Omental fat pad (tissue), 4 donors: ENCODE results near the gene WDR17. TPM values are rescaled to one million over a fixed set of nuclear protein-coding genes. Genes with fewer than 3 reads are reported as not detected.

Experiments used
- ATAC-seq: fragments of 150-250 bp; one replicate; pipeline ENCODE4 v1.9.1; 2016; ENCODE audit warnings: mild to moderate bottlenecking, moderate library complexity; ENCODE audit not compliant: low FRiP score
- DNase-seq: peaks from one replicate; pipeline ENCODE4 v3.0.0-alpha.2; 2019; ENCODE audit warnings: low spot score
- total RNA-seq, 4 donors: library from RNA; depleted of rRNA; stranded (reverse); fragments of >200 nt; gene quantifications; one replicate each; pipeline ENCODE4 v1.1.0, GENCODE V29; 2016
- TF ChIP-seq, protein P1 (sequence below), 3 donors: fragments of 450-650 bp; IDR thresholded peaks; one replicate each; pipeline ENCODE4 v1.5.1; 2016 to 2017; ENCODE audit warnings: antibody characterized with exemption in 3 of 3, mild to moderate bottlenecking in 3 of 3, moderate library complexity in 2 of 3

The WDR17 gene
- total RNA-seq, 4 donors from 2014 or later = 0.84 to 3.6 (median 3.3) TPM

DNA sequence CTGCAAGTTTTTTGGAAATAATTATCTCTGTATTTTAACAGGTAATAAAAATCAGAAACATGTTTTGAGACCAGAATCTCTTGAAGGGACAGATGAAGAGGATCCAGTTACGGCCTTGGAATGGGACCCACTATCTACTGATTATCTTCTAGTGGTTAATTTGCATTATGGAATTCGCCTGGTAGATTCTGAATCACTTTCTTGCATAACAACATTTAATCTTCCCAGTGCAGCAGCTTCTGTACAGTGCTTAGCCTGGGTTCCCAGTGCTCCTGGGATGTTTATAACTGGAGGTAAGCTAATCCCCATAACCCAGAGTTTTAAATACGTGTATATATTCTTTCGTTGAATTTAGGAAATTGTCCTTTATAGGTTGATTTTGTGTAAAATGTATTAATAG is 59.4 kb downstream of the WDR17 start:
- TF ChIP-seq, protein P1, sequence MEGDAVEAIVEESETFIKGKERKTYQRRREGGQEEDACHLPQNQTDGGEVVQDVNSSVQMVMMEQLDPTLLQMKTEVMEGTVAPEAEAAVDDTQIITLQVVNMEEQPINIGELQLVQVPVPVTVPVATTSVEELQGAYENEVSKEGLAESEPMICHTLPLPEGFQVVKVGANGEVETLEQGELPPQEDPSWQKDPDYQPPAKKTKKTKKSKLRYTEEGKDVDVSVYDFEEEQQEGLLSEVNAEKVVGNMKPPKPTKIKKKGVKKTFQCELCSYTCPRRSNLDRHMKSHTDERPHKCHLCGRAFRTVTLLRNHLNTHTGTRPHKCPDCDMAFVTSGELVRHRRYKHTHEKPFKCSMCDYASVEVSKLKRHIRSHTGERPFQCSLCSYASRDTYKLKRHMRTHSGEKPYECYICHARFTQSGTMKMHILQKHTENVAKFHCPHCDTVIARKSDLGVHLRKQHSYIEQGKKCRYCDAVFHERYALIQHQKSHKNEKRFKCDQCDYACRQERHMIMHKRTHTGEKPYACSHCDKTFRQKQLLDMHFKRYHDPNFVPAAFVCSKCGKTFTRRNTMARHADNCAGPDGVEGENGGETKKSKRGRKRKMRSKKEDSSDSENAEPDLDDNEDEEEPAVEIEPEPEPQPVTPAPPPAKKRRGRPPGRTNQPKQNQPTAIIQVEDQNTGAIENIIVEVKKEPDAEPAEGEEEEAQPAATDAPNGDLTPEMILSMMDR (IDR thresholded peaks at IDR 0.05) = no peak
- DNase-seq = no peak
- no peak for ATAC-seq

DNA sequence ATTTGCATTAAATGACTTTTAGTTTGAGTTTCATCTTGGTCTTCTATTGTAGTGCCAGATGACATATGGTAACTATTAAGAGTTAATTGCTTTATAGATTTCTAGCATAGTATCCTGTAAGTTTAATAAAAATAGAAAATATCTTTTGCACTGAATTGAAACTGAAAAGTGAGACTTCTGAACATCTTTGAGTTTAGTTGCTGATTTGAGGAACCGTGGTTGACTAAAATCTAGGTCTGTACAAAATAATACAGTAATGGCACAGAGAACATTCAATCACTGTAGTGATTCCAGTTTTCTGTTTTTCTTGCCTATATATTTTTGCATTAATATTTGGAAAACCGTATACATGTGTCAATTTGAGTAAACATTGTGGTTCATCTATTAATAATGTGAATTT is 69.0 kb downstream of the WDR17 start:
- TF ChIP-seq, protein P1 (IDR thresholded peaks at IDR 0.05) = no peak
- ATAC-seq (no peak), DNase-seq (no peak)

DNA sequence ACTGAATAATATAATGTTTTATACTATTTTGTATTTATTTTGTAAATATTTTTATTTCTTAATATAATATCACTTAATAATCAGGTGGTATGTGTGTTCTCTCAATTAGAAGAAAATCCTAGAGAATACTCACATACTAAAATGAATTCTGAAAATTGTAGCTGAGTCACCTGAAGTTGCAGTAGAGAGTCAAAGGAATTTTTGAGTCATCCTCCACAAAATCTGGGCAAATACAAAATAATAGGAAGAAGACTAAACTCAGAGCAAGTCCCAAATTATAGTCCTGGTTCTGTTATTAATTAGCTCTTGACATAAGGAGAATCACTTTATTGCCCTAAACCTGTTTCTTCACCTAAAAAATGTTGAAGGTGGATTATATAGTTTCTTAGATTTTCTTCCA is 72.0 kb downstream of the WDR17 start:
- TF ChIP-seq, protein P1 (IDR thresholded peaks at IDR 0.05) = no peak
- ATAC-seq = no peak
- no peak for DNase-seq

DNA sequence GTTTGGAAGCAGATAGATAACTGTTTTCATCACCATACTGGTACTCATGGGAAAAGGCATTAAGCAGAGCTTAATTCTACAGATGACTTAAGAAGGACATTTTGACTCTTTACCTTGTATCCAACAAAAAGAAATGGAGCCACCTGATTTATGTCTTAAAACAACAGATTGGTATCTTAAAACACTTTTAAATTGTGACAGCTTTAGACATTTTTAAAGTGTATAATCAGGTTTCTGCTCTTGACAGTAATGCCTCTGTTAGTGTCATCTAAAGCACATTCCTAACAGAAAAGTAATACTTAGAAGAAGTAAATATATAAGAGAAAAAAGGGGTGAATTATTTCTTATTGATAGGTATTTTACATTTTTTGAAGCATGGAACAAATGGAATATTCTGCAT is 73.9 kb downstream of the WDR17 start:
- DNase-seq (no peak), ATAC-seq (no peak)
- TF ChIP-seq, protein P1 (IDR thresholded peaks at IDR 0.05) = no peak

DNA sequence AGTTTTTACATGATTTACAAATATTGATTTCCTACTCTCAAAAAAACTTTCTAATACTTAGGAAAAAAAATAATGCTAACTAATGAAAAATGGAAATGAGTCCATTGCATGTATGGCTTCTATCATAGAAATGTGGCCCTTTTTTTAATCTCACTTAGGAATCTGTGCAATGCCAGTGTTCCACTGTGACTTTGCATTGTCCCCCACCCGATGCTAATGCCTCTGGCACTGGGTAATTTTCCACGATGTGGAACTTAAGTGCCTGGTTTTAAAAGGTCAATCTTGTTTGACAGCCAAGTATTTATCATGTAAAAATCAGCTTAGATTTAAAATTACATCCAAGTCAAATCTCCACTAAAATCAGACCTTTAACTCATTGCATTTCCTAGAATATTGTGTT is 76.6 kb downstream of the WDR17 start:
- DNase-seq = no peak
- no peak for ATAC-seq

DNA sequence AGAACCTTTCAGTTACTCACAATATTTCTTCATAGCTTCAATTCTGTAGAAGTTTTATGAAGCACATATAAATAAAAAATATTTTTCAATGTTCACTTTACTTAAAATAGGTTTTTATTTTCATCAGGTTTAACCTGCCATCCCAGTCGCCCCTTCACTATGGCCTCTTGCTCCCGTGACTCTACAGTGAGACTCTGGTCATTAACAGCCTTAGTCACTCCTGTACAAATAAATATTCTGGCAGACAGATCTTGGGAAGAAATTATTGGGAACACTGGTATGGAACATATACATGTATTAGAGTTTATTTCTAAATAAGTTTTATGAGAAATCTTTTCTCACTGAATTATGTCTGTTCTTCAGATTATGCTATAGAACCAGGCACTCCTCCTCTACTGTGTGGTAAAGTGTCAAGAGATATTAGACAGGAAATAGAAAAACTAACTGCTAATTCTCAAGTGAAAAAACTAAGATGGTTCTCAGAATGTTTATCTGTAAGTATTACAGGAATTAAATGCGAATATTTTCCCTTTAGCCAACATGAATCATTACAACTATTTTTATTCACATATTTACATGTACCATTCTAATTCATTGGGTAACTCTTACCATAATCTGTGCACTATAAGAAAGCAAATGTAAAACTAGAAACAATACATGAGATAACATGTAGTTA is 84.2 kb downstream of the WDR17 start:
- ATAC-seq = no peak
- TF ChIP-seq, protein P1 (IDR thresholded peaks at IDR 0.05) = no peak
- no peak for DNase-seq

More for the DNA sequence above, 76.6 kb downstream of the WDR17 start:
- TF ChIP-seq, protein P1 (IDR thresholded peaks at IDR 0.05) = no peak

DNA sequence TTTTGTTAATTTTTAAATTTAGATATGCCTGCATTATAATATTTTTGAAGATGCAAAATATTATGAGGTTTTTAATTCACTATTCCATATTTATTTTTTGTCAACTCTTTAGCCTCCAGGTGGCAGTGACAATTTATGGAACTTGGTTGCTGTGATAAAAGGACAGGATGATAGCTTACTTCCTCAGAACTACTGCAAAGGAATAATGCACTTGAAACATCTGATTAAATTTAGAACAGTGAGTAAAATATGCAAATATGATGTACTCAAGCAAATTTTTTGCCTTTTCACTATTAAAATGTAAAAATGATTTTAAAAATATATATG is 84.7 kb downstream of the WDR17 start:
- DNase-seq (no peak), ATAC-seq (no peak)
- TF ChIP-seq, protein P1 (IDR thresholded peaks at IDR 0.05) = no peak
